ENCODE results near the gene RTTN. TPM values are rescaled to one million over a fixed set of nuclear protein-coding genes. Genes with fewer than 3 reads are reported as not detected.

The RTTN gene
- total RNA-seq, 1 experiment from 2014 or later, result 25.9 TPM

DNA sequence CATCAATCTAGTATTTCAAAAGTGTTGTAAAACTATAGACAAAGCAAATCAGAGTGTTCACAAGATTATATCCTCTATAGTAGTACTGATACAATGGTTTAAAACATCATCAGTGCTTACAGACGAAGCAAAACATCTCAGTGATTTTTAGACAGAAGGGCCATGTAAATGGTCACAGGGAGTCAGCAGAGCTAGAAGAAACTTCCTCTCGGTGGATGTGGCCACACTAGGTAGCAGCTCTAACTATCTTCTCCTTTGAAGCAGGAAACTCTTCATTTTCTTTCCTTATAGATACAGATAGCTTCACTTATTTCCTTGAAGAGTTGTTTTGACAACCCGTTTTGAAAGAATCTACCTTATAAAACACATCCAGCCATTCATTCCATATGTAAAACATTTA is 177.4 kb downstream of the RTTN start:
- no TSS peak for BruUV-seq (replicated peaks)
- Histone ChIP-seq H3K27me3 (replicated peaks; ENCODE audit: insufficient read depth, low read depth, low read length, poor library complexity) (no peaks in the 10 kb centered on the region), H3K4me1 (ENCODE audit: insufficient read depth, low read length, poor library complexity, severe bottlenecking) (no peaks in the 10 kb centered on the region), H3K27ac (ENCODE audit: low read depth, low read length, poor library complexity, severe bottlenecking) (no peak overlapping the region), H3K4me3 (ENCODE audit: low read depth, low read length, poor library complexity, severe bottlenecking) (no peak overlapping the region), H3K36me3 (ENCODE audit: insufficient read depth, low read length, poor library complexity, severe bottlenecking) (no peaks in the 10 kb centered on the region), H3K9me3 (ENCODE audit: low read depth, low read length, poor library complexity, severe bottlenecking) (no peaks in the 10 kb centered on the region)
- TF ChIP-seq CTCF (conservative IDR thresholded peaks at IDR 0.05; ENCODE audit: low read depth, low read length) (no peak), EZH2 (IDR thresholded peaks at IDR 0.05; ENCODE audit: borderline replicate concordance, low read depth, low read length, poor library complexity, severe bottlenecking) (no peak)
- no peak for DNase-seq (ENCODE audit: low spot score)
- ChIA-PET CTCF (no interaction called here), POLR2A (ENCODE audit: low non-redundant PET) (no interaction called here)
- intact Hi-C loops (cut with micrococcal nuclease; ENCODE audit: unreplicated experiment), result no loop called here

DNA sequence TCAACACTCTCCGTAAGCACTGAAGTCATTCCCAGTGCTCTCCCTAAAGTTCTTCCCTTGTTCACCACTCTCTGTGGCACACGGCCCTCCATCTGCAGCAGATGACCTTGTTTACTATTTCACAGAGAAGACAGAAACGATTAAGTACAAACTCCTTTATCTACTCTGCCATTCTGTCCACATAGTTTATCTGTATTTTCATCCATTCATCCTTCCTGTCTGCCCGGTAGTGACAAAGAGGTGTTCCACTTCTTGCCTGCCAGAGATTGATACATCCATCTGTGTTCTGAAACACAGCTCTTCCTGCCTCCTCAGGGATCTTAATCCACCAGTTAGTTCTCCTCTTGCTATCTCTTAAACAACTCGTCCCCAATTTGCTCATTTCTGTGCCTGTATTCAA is 179.9 kb downstream of the RTTN start:
- no peaks in the 10 kb centered on the region for H3K4me1 ChIP-seq (ENCODE audit: insufficient read depth, low read length, poor library complexity, severe bottlenecking)
- CTCF ChIA-PET, result no interaction called here
- POLR2A ChIA-PET (ENCODE audit: low non-redundant PET), result no interaction called here
- H3K36me3 ChIP-seq (ENCODE audit: insufficient read depth, low read length, poor library complexity, severe bottlenecking), result no peaks in the 10 kb centered on the region
- TF ChIP-seq EZH2 (IDR thresholded peaks at IDR 0.05; ENCODE audit: borderline replicate concordance, low read depth, low read length, poor library complexity, severe bottlenecking), result no peak
- no peak for TF ChIP-seq CTCF (conservative IDR thresholded peaks at IDR 0.05; ENCODE audit: low read depth, low read length)
- no peaks in the 10 kb centered on the region for H3K9me3 ChIP-seq (ENCODE audit: low read depth, low read length, poor library complexity, severe bottlenecking)
- no peak overlapping the region for H3K27ac ChIP-seq (ENCODE audit: low read depth, low read length, poor library complexity, severe bottlenecking)
- no TSS peak for BruUV-seq (replicated peaks)
- H3K4me3 ChIP-seq (ENCODE audit: low read depth, low read length, poor library complexity, severe bottlenecking), result no peak overlapping the region
- H3K27me3 ChIP-seq (replicated peaks; ENCODE audit: insufficient read depth, low read depth, low read length, poor library complexity), result no peaks in the 10 kb centered on the region
- no peak for DNase-seq (ENCODE audit: low spot score)
- intact Hi-C loops (cut with micrococcal nuclease; ENCODE audit: unreplicated experiment), result no loop called here

- Histone ChIP-seq H3K27ac (ENCODE audit: low read depth, low read length, poor library complexity, severe bottlenecking) (no peak overlapping the region), H3K4me3 (ENCODE audit: low read depth, low read length, poor library complexity, severe bottlenecking) (no peak overlapping the region), H3K9me3 (ENCODE audit: low read depth, low read length, poor library complexity, severe bottlenecking) (no peaks in the 10 kb centered on the region), H3K4me1 (ENCODE audit: insufficient read depth, low read length, poor library complexity, severe bottlenecking) (no peaks in the 10 kb centered on the region), H3K27me3 (replicated peaks; ENCODE audit: insufficient read depth, low read depth, low read length, poor library complexity) (no peaks in the 10 kb centered on the region), H3K36me3 (ENCODE audit: insufficient read depth, low read length, poor library complexity, severe bottlenecking) (no peaks in the 10 kb centered on the region)
- no TSS peak for BruUV-seq (replicated peaks)
- intact Hi-C loops (cut with micrococcal nuclease; ENCODE audit: unreplicated experiment), result no loop called here
- ChIA-PET CTCF (no interaction called here), POLR2A (ENCODE audit: low non-redundant PET) (no interaction called here)
- no peak for DNase-seq (ENCODE audit: low spot score)
- TF ChIP-seq EZH2 (IDR thresholded peaks at IDR 0.05; ENCODE audit: borderline replicate concordance, low read depth, low read length, poor library complexity, severe bottlenecking) (no peak), CTCF (conservative IDR thresholded peaks at IDR 0.05; ENCODE audit: low read depth, low read length) (no peak)
Measured at GRCh38 chr18:70024829-70025228, 180.7 kb downstream of the RTTN start.
